Measurements from ENCODE around the gene SEMA3G.

DNA sequence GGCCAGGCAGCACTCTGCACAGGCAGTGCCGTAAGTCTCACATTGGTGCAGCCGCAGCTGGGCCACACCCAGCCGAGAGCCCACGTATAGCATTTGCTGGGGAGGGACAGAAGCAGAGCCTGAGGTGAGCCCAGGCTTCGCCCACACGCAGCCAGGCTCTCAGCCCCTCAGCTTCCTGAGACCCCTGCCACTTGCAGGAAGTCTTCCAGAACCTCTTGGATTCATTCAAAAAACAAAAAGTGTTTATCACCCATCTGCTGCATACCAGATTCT lies 6.9 kb downstream of the SEMA3G start:
- TF ChIP-seq, protein P1, sequence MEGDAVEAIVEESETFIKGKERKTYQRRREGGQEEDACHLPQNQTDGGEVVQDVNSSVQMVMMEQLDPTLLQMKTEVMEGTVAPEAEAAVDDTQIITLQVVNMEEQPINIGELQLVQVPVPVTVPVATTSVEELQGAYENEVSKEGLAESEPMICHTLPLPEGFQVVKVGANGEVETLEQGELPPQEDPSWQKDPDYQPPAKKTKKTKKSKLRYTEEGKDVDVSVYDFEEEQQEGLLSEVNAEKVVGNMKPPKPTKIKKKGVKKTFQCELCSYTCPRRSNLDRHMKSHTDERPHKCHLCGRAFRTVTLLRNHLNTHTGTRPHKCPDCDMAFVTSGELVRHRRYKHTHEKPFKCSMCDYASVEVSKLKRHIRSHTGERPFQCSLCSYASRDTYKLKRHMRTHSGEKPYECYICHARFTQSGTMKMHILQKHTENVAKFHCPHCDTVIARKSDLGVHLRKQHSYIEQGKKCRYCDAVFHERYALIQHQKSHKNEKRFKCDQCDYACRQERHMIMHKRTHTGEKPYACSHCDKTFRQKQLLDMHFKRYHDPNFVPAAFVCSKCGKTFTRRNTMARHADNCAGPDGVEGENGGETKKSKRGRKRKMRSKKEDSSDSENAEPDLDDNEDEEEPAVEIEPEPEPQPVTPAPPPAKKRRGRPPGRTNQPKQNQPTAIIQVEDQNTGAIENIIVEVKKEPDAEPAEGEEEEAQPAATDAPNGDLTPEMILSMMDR (IDR thresholded peaks at IDR 0.05): no peak
- no peak for TF ChIP-seq POLR2A (IDR thresholded peaks at IDR 0.05)
